ENCODE measurements around the gene KARS1. TPM values are rescaled to one million over a fixed set of nuclear protein-coding genes. Genes with fewer than 3 reads are reported as not detected.

Gene KARS1
- 131 and 144 TPM in 2 replicates for total RNA-seq

DNA sequence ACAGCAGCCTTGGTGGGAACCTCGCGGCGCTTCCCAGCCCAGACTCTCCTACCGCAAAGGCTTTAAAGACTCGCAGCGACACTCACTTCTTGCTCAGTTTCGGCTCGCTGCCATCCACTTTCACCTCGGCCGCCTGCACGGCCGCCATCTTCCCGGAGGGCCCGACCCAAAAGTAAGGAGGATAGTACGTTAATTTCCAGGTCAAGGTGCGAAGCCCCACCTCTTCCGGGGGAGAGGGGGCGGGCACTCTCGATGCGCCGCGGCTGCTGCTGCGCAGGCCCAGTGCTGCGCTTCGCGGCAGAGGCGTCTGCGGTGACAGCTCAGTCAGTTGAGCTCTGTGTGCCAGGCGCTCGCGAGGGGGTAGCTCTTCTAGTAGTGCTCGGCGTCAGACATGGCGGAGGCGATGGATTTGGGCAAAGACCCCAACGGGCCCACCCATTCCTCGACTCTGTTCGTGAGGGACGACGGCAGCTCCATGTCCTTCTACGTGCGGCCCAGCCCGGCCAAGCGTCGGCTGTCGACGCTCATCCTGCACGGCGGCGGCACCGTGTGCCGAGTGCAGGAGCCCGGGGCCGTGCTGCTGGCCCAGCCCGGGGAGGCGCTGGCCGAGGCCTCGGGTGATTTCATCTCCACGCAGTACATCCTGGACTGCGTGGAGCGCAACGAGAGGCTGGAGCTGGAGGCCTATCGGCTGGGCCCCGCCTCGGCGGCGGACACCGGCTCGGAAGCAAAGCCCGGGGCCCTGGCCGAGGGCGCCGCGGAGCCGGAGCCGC, at the start of gene KARS1, which contains the start of gene TERF2IP:
Gene KARS1 (minus strand): TSS at position 174 of the 773 bp plus-strand sequence. CDS start 26 bp downstream, at position 148.
Gene TERF2IP (plus strand): TSS at position 282 of the 773 bp plus-strand sequence. CDS start 110 bp downstream, at position 392.
- DNase-seq (ENCODE audit: low read depth in 2 of 2): peak; percentile 84 to 95

DNA sequence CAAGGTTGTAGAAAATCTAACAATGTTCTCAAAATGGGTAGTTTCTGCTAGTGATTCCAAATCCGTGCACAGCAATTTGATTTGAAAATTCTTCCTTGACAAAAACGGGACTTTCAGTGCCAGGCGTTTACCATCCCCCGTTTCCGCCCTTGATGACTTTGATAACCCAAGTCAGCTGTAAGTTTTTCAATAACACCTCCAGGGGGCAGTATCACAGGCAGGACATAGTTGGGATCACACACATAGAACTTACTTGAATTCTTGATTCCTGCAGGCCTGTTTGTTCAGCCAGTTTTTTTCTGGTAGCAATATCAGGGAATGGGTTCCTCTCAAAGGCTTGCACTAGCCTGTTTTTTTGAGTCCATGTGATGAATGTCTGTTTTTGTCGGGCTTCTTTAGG, 48.2 kb upstream of the KARS1 start:
- no peak for DNase-seq (ENCODE audit: low read depth in 2 of 2)

DNA sequence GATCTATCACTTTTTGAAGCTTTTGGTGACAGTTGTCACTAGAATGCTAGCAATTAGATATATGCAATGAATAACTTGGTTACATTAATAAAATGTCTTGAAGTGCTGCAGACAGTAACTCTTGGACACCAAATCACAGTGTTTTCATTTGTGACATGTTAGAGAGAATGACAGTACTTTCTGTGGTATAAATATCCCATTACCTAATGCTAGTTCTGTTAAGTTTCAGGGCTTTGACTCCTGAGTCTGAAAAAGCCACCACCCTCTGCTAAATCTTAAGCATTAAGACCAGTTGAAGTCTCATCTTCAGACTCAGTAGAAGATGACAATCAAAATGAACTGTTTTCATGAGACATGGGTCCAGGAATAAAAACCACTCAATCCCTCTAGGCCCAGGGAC, 39.9 kb upstream of the KARS1 start:
- no peak for DNase-seq (ENCODE audit: low read depth in 2 of 2)

DNA sequence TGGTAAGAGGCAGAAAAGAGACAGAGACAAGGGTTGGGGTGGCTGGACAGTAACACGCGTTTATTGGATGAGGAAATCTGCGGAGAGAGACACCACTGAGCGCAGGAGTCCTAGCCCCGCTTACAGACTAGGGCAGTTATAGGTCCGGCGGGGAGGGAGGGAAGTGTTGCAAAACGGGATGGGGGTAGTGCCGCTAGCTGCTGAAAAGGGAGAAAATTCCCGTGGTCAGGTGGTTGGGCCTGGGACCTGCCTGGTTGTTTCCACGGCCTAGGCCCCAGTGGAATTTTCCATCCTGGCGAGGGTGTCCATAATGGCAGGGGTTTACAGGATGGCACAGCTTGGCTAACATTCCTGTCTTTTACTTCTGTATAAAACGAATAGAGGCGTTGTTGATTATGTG, 34.8 kb upstream of the KARS1 start:
- no peak for DNase-seq (ENCODE audit: low read depth in 2 of 2)

DNA sequence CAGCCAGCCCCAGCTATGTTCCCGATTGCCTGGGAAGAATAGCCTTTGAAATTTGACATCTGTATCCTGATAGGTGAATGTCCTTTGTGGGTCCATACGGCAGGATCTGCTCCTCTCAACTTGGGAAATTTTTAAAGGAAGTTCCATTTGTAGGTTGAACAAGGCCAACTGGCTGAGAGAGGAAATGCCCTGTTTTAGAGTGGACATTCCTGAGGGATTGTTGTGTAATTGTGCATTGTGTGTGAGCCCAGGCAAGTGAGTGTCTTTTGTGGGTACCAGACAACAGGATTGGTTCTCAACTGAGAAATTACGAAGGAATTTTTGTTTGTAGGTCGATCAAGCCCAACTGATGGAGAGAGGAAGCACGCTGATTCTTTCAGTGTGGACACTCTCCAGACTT, 31.9 kb upstream of the KARS1 start:
- peak; percentile 52 to 58 for DNase-seq (ENCODE audit: low read depth in 2 of 2)

DNA sequence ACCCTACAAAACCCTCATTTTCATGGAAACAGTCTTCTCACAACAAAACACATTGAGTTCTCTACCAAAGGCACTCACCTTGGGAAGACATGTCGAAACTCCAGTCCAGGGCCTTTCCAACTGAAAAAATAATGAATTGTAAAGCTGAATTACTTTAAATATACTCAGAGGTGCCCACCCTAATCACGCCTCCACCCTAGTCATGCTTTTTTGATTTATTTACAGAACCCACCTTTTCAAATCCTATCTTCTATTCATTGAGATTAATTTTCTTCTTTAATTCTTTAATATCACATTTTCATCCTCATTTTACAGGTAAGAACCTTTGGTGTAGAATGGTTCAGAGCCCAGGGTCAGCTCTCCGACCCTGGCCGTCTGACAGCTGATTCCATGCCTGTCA, 29.4 kb upstream of the KARS1 start, which contains the start of gene CPHXL2:
Gene CPHXL2 (minus strand): TSS at position 101 of the 400 bp plus-strand sequence. CDS start 10 bp downstream, at position 91.
- no peak for DNase-seq (ENCODE audit: low read depth in 2 of 2)

DNA sequence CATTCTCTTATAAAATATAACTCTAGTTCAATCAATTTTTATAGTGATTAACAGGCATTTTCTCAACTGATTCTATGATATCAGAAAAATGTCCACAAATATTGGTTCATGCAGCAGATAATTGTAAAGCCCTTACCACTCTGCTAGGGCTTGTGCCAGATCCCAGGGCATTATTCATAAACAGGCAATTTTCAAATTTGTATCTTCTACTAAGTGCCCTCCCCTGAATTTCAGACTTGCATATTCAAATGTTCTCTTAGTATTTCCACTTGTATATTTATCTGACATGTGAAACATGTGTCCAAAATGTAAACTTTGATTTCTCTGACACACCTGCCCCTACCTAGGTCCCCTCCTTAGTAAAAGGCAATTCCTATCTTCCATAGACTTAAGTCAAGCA, 20.0 kb upstream of the KARS1 start:
- no peak for DNase-seq (ENCODE audit: low read depth in 2 of 2)

DNA sequence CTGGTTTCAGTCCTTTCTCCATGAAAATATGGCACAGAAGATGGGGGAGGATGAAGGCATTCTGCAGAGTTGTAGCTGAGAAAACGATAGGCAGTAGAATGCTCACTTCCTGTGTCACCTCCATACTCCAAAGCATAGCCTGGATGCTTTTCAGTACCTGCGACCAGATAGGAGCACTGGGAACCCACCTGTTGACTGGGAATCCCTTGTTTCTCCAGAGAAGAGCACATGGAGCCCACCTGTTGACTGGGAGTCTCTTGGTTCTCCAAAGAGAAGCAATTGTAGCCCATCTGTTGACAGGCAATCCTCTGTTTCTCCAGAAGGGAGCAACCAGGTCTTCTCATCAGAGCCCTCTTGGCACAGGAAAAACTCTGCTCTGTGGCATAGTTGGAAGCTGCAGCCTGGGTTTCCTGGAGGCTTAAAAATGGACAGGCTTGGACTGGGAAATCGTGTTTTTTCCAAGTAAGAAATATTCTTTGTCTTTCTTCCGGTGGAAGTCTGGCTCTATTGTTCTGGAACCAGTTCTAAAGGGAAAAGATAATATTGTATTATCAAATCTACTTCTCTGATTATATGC, 13.3 kb upstream of the KARS1 start:
- DNase-seq (ENCODE audit: low read depth in 2 of 2): peak; percentile 34 to 63

DNA sequence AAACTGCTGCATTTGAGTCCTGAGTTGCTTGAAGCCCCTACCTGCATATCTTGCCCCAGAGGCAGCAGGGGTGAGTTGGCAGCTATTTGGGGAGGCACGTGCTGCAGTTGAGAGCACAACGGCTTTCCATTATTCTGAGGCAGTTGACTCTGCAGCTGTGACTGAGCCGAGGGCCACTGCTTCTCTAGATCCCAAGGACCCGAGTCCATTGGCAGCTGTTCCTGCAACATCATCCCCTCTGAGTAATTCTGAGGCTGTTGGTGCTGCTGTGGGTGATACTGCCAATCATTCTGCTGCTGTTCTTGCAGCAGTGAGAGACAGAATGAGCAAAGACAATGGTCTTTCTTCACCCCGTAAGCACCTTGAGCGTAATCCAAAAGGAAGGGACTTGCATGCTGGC, 12.9 kb upstream of the KARS1 start:
- DNase-seq (ENCODE audit: low read depth in 2 of 2): no peak

DNA sequence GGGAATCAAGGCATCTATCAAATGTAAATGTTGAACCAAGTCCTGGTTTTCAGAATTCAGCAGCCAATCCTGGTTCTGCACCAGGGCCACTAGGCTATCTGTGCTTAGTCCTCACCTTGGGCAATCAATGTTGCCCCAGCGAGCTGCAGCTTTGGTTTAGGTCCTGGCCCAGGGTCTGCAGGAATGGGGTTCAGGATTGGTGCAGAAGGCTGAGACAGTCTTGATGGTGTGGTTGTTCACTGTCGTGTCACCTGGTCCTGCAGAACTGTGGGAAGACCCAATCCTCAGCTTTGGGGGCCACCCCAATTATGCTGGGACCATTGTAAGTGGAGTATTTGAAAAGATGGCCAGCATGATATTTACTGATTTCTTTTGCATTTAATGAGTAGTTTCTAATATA, 10.7 kb upstream of the KARS1 start:
- no peak for DNase-seq (ENCODE audit: low read depth in 2 of 2)

DNA sequence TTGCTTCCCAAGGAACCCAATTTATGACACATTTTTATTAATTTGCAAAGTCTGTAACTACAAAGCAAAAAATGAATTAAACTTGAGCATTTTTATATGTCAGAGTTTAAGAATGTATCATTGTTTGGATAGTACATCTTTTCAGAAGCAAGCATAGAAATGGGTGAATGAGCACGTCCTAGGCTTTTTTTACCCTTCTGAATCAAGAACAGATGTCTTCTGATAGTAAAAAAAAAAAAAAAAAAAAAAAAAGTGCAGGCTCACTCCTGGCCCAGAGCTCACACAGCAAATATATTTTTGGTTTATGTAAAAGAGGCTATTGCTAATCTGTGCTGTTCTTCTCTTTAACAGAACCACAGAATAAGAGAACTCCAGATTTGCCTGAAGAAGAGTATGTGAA, 6.5 kb upstream of the KARS1 start:
- DNase-seq (ENCODE audit: low read depth in 2 of 2): no peak

DNA sequence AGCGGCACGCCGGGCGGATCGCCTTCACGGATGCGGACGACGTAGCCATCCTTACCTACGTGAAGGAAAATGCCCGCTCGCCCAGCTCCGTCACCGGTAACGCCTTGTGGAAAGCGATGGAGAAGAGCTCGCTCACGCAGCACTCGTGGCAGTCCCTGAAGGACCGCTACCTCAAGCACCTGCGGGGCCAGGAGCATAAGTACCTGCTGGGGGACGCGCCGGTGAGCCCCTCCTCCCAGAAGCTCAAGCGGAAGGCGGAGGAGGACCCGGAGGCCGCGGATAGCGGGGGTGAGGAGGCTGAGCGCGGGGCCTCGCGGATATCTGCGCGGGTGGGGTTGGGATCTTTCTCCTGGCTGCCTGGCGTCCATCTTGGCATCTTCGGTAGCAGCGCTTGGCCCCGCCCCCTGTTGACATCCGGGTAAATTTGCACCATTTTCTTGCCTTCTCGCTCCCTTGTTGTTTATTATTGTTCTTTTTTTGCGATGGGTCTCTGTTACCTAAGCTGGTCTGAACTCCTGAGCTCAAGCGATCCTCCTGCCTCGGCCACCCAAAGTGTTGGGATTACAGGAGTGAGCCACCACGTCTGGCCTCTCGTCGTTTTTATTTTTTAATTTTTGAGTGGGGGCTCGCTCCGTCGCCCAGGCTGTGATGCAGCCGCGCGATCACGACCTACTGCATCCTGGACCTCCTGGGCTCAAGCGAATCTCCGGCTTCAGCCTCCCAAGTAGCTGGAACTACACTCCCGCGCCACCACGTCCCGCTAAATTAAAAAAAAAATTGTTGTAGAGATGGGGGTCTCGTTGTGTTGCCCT, 1.0 kb upstream of the KARS1 start:
- peak; percentile 34 to 78 for DNase-seq (ENCODE audit: low read depth in 2 of 2)

DNA sequence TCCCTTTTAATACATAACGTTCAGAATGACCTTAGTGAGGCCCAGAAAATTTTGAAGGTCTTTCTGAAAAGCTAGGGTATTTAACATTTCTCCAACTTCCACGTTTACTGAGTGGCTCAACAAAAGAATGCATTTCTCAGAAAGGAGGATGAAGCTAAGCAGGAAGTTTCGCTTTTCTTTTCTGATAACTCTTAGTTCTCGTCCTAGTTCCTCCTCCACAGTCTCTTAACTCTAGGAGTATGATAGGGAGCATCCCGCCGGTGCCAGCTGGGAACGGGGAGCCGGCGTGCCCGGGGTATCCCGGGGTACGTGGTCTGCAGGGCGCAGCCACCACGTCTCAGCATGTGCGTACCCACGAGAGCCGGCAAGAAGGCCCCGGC, 363 bp downstream of the KARS1 start:
- DNase-seq (ENCODE audit: low read depth in 2 of 2): no peak

DNA sequence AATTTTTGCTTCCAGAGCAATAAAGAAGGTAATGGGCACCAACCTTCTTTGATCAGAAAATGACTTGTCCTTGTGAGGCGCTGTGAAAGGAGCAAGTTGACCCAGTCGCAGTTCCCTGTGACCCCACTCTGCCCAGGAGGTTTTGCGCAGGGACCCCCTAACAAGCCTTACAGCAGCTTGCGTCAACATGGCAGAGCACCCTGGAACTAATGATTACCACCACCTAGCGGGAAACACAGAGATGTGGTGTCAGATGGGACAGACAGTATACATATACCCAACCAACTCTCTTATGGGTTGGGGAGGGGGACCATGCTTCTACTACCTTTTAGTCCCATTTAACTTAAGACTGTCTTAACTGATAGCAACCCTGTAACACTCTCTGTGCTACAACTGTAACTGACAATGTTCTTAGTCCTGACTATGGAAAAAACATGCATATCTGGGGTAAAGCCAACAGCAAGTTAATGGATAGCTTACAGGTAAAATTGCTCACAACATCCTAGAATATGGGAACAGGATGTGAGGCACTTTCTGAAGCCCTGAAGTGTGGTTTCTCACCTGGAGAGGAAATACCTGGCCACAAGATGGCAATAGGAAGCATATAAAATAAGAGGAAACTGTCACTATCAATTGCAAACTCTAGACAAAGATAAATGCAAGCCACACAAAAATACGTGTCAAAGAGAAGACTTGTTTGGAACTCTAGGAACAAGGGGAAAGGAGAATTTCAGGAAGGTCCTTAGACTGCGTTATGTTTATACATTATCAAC, 3.0 kb downstream of the KARS1 start:
- no peak for DNase-seq (ENCODE audit: low read depth in 2 of 2)

DNA sequence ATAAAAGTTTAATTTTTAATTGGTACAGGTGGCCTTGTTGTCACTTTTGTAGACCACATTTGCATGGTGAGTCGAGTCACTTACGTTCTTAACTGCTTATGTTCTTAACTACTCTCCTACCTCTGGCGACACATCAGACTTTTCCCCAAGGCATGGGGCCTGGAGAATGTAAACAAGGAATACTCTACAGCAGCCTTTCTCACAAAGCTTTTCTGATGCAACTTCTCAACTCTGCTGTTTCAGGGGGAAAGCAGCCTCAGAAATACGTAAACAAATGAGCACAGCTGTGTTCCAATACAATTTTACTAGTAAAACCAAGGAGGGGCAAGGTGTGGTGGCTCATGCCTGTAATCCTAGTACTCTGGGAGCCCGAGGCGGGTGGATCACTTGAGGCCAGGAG, 6.9 kb downstream of the KARS1 start:
- no peak for DNase-seq (ENCODE audit: low read depth in 2 of 2)

DNA sequence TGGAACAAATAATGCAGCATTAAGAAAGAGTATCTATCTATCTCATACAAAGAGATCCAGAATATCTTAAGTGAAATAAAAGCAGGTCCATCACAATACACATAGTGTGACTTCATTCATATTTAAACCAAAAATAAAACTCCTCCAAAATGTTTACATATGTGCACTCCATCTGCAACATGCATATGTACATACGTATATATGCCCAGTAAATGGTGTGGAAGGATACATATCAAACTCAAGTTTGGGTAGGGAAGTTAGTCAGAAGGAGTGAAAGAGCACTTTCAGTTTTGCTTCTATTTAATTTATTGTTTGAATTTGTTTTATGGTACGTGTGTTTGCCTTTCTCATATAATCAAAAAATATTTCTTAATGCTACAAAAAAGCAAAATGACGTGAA, 12.4 kb downstream of the KARS1 start:
- DNase-seq (ENCODE audit: low read depth in 2 of 2): no peak

DNA sequence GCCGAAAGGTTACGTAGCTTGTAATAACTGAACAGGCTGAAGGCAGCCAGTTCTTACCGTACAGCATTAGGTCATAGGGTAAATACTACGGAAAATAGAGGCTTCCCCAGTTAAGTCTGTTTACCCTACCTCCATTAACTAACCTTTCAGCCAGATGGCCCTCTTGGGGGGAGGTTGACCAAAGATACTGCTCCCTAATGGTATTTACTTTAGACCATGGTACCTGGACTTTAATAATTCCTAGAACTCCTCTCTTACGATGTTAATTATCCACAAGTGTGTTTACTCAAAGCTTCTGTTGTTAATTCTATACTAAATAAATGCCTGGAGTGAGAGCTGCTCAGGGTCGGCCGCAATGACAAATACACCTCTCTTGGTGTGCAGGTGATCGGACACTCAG, 14.6 kb downstream of the KARS1 start:
- DNase-seq (ENCODE audit: low read depth in 2 of 2): no peak

DNA sequence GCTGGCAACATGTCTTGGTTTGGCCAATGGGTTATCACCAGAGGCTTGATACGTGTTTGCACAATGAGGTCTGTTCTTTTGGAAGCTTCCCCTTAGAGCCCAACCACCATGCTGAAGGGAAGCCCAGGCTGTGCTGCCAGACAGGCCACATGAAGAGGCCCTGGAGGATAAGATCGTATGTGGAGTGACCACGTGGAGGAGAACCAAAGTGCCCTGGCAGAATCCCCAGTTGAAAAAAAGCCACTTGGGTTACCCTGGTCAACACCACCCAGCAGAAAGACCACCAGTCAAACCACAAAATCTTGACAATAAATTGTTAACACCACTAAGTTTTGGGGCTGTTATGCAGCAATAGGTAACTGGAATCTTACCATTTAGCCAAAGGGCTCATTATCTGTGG, 17.4 kb downstream of the KARS1 start:
- DNase-seq (ENCODE audit: low read depth in 2 of 2): no peak

DNA sequence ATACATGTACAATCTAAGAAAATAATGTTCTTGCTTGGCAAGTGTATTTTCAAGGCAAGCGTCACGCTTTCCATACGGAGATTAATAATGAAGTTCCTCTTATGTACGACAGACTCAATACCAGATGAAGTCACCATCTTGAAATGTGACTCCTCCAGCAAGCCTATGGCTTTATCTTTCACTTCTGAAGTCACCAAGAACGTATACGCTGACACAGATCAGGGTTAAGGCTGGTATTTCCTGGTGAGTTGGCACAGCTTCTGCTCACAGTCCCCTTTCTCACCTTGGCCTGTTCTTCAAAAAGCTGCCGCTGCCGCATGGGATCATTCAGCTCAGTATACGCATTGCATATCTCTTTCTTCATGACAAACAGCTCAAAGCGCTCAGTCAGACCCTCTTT, 18.3 kb downstream of the KARS1 start:
- DNase-seq (ENCODE audit: low read depth in 2 of 2): no peak

DNA sequence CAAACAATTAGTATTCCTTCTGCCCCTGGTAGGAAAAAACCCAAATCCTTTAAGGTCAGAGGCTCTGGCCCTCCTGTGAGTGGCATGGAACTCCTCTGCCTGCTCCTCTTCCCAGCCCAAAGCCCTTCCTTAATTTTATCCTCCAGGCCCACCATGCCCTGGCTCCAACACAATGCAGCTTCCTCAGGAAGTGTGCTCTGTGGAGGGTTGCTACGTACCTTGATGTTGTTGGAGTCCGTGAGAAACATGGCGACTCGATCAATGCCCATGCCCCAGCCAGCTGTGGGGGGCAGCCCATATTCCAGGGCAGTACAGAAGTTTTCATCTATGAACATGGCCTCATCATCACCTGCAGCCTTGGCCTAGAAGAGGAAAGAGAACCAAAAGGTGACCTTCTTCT, 19.1 kb downstream of the KARS1 start:
- peak in 1 of 2 donors; percentile 48 for DNase-seq (ENCODE audit: low read depth in 2 of 2)

DNA sequence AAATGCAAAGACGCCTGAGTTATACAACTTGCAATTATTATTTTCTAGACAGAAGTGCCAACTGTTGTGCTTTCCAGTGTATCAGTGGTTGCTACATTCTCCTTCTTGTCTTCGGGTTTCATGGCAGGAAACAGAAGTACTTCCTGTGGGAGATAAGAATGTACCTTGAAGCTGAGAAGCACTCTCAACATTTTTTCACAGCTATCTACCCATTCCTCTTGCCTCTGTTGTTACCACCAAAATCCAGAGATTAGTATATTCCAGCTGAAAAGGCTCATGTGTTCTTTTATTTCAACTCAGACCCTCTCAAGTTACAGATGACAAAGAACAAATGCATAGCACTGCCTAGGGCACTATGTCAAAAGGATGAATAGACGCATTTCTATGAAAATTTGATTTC, 19.6 kb downstream of the KARS1 start:
- DNase-seq (ENCODE audit: low read depth in 2 of 2): peak in 1 of 2 donors; percentile 54

DNA sequence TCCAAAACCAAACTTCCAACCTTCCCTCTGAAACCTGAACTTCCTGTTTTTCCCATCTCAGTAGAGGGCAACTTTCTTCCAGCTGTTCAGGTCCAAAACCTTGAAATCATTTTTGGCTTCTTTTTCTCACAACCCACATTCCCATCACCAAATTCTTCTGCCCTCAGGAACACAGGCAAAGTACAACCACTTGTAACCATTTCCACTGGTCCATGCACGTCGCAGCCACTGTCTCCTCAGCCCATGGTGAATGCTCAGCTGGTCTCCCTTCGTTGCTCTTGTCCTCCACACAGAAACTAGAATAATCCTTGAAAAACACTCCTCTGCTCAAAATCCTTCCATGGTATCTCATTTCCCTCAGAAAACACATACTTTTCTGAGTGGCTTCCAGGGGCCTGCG, 20.7 kb downstream of the KARS1 start:
- DNase-seq (ENCODE audit: low read depth in 2 of 2): no peak

Measured in dermis microvascular lymphatic vessel endothelial cell (primary cell).